Esophagus squamous epithelium (tissue), 4 donors: ENCODE results near the gene PTPRG.

Experiments
- POLR2A ChIP-seq, 4 donors: fragments of 450-650 bp; IDR thresholded peaks; one replicate each; pipeline ENCODE4 v1.6.1; 2017; ENCODE audit warnings: antibody characterized with exemption in 4 of 4, mild to moderate bottlenecking in 4 of 4, moderate library complexity in 3 of 4
- TF ChIP-seq, protein P1 (sequence below), 6 experiments: fragments of 450-650 bp in 4 of 6; fragments of 200-600 bp in 2 of 6; sonication (generic) in 2 of 6; IDR thresholded peaks; one replicate each; pipeline ENCODE4 v1.5.1; 2016 to 2019; ENCODE audit warnings: antibody characterized with exemption in 6 of 6, mild to moderate bottlenecking in 4 of 6, moderate library complexity in 4 of 6

DNA sequence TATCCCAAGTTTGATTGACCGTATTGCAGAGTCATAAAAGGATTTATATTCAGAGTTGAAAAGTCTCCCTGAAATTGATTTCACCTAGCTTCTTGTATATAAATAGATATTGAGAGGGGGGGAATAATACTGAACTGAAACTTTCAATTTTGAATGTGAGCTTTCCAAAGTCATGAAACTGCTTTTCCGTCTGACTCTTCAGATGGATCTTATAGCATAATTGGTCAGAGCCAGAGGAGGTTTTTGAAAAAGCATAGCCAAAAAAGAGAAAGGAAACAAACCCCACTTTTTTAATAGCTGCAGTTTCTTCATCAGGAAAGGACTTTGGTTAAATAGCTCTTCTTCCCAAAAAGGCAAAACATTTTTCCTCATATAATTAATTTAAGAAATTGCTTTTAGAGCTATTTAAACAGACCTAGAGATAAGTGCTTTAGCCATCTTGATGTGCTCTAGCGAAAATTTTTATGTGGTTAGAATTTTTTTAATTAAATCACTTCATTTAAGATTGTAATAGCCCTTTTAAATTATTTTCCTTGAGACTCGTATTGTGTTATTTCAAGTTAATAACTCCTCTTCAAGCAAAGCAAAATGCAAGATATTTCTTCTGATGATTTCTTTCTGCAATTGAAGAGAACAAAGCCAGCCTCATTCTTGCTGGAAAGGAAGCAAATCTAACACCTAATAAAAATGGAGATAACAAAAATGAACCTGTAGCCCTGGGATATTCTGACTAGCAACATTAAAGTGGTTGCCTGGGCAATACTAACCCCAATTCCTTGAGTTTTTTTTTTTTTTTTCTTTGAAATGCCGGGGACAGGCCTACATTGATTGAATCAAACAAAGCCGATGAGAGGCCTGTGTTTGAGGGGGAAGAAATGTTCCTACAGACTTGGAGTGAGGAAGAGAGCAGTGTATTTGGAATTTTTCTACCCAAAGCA lies 173.6 kb downstream of the PTPRG start:
- TF ChIP-seq, protein P1, sequence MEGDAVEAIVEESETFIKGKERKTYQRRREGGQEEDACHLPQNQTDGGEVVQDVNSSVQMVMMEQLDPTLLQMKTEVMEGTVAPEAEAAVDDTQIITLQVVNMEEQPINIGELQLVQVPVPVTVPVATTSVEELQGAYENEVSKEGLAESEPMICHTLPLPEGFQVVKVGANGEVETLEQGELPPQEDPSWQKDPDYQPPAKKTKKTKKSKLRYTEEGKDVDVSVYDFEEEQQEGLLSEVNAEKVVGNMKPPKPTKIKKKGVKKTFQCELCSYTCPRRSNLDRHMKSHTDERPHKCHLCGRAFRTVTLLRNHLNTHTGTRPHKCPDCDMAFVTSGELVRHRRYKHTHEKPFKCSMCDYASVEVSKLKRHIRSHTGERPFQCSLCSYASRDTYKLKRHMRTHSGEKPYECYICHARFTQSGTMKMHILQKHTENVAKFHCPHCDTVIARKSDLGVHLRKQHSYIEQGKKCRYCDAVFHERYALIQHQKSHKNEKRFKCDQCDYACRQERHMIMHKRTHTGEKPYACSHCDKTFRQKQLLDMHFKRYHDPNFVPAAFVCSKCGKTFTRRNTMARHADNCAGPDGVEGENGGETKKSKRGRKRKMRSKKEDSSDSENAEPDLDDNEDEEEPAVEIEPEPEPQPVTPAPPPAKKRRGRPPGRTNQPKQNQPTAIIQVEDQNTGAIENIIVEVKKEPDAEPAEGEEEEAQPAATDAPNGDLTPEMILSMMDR (IDR thresholded peaks at IDR 0.05), result no peak
- no peak for TF ChIP-seq POLR2A (IDR thresholded peaks at IDR 0.05)
